Naive B cell (primary cell): ENCODE measurements around the gene THEM5. TPM values are rescaled to one million over a fixed set of nuclear protein-coding genes. Genes with fewer than 3 reads are reported as not detected.
"Not testable (repeated sequence)": the region's sequence is repeated elsewhere in the genome, so short reads cannot be mapped to it uniquely, and the experiment has no call there.

Source experiments
- ATAC-seq, 2 donors: fragments of 150-1000 bp; cut with Tn5 transposase; 2 replicates each; pipeline ENCODE4 v1.10.0; 2021; ENCODE audit warnings: low read depth in 2 of 2, mild to moderate bottlenecking in 2 of 2, moderate library complexity in 2 of 2
- DNase-seq: peaks from one replicate; pipeline ENCODE4 v3.0.0; 2022
- H3K27ac Mint-ChIP-seq, 6 donors: one replicate each; pipeline ENCODE4 v1.8.0; 2020 to 2022; ENCODE audit warnings: mild to moderate bottlenecking in 6 of 6, mixed read lengths in 6 of 6, moderate library complexity in 5 of 6, inconsistent platforms in 2 of 6
- H3K27me3 Mint-ChIP-seq, 3 donors: one replicate each; pipeline ENCODE4 v1.8.0; 2021 to 2022; ENCODE audit warnings: mixed read lengths in 3 of 3, mild to moderate bottlenecking in 1 of 3
- H3K36me3 Mint-ChIP-seq, 2 donors: one replicate each; pipeline ENCODE4 v1.8.0; 2020 to 2022; ENCODE audit warnings: mixed read lengths in 2 of 2, inconsistent platforms in 1 of 2, mild to moderate bottlenecking in 1 of 2
- H3K4me1 Mint-ChIP-seq, 3 donors: one replicate each; pipeline ENCODE4 v1.8.0; 2020 to 2022; ENCODE audit warnings: mixed read lengths in 3 of 3, inconsistent platforms in 1 of 3, mild to moderate bottlenecking in 1 of 3, moderate library complexity in 1 of 3
- H3K4me3 Mint-ChIP-seq, 8 donors: one replicate each; pipeline ENCODE4 v1.8.0; 2020 to 2022; ENCODE audit warnings: mild to moderate bottlenecking in 8 of 8, mixed read lengths in 8 of 8, moderate library complexity in 8 of 8, inconsistent platforms in 2 of 8
- H3K9me3 Mint-ChIP-seq, 7 donors: one replicate each; pipeline ENCODE4 v1.8.0; 2020 to 2022; ENCODE audit warnings: mixed read lengths in 7 of 7, mild to moderate bottlenecking in 5 of 7, inconsistent platforms in 2 of 7, moderate library complexity in 1 of 7
- polyA plus RNA-seq, 6 donors: library from polyadenylated mRNA; unstranded; fragments of 300-500 nt; fragmentation: Illumina TruSeq; gene quantifications; one replicate each; pipeline ENCODE4 v1.2.3, GENCODE V29; 2021; ENCODE audit warnings: low read depth in 6 of 6

THEM5 gene, protein sequence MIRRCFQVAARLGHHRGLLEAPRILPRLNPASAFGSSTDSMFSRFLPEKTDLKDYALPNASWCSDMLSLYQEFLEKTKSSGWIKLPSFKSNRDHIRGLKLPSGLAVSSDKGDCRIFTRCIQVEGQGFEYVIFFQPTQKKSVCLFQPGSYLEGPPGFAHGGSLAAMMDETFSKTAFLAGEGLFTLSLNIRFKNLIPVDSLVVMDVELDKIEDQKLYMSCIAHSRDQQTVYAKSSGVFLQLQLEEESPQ
- not detected for polyA plus RNA-seq

DNA sequence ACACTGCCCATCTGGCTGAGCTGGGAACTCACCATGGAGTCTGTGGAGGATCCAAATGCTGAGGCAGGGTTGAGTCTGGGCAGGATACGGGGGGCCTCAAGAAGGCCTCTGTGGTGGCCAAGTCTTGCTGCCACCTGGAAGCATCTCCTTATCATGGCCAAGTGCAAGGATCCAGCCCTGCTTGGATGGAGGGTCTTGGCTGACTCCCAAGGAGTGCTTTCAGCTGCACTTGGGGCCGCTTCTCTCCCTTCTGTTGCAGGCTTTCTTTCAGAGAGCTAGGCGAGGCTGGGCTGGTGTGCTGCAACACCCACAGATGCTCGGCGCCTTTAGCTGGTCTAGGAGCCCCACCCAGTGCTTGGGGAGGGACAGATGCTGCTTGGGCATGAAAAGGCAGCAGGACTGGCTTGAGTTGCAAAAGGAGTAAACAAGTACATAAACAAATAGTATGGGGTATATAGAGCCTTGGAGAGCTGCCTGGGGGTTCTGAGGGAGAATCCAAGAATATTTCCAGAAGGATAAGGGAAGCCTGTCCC, at the start of gene THEM5:
Gene THEM5, minus strand, starts transcription at position 302 of the 533 bp plus-strand sequence. Its CDS starts 147 bp downstream, at position 155.
- Mint-ChIP-seq H3K9me3 (no peaks in the 10 kb centered on the region), H3K27me3 (peaks cover 11 to 40% (median 32%) of the 10 kb centered on the region in 3 donors), H3K36me3 (peaks cover 0 to 3% of the 10 kb centered on the region in 2 donors), H3K4me3 (no peak within 1 kb of the TSS), H3K4me1 (peaks cover 0 to 2% (median 0%) of the 10 kb centered on the region in 3 donors), H3K27ac (peak within 1 kb of the TSS in 1 of 6 donors; percentile 67)
- ATAC-seq (no peak), DNase-seq (no peak)

DNA sequence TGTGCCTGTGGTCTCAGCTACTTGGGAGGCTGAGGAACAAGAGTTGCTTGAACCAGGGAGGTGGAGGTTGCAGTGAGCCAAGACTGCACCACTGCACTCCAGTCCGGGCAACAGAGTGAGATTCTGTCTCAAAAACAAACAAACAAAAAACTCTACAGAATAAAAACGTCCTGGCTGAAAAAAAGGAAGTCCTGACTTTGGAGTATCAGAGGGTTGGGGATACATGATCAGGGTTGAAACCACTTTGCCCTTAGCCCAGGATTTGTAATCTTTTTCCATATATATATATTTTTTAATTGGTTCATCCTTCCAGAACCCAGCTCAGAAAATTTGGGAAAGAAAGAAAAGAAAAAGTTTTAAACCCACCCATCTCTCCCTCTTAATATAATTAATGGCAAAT, 49.3 kb upstream of the THEM5 start:
- H3K27ac Mint-ChIP-seq, result peak overlapping the region in 1 of 6 donors; percentile 61
- ATAC-seq (no peak), DNase-seq (no peak)
- H3K4me1 Mint-ChIP-seq, result peaks cover 0 to 8% (median 4%) of the 10 kb centered on the region in 3 donors
- peaks cover 0 to 57% (median 31%) of the 10 kb centered on the region in 7 donors for H3K9me3 Mint-ChIP-seq
- peaks cover 20 to 44% of the 10 kb centered on the region in 2 donors for H3K36me3 Mint-ChIP-seq
- peaks cover 0 to 5% (median 0%) of the 10 kb centered on the region in 3 donors for H3K27me3 Mint-ChIP-seq
- no peak overlapping the region for H3K4me3 Mint-ChIP-seq

DNA sequence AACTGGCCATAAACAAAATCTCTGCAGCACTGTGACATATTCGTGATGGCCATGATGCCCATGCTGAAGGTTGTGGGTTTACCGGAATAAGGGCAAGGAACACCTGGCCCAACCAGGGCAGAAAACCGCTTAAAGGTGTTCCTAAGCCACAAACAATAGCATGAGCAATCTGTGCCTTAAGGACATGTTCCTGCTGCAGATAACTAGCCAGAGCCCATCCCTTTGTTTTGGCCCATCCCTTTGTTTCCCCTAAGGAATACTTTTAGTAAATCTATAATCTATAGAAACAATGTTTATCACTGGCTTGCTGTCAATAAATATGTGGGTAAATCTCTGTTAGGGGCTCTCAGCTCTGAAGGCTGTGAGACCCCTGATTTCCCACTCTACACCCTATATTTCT, 47.3 kb upstream of the THEM5 start:
- not testable (repeated sequence) for H3K27ac Mint-ChIP-seq, DNase-seq, ATAC-seq, H3K27me3 Mint-ChIP-seq, H3K4me3 Mint-ChIP-seq, H3K4me1 Mint-ChIP-seq
- H3K36me3 Mint-ChIP-seq, result peaks cover 13 to 33% of the 10 kb centered on the region in 2 donors
- H3K9me3 Mint-ChIP-seq, result peaks cover 0 to 47% (median 30%) of the 10 kb centered on the region in 7 donors

DNA sequence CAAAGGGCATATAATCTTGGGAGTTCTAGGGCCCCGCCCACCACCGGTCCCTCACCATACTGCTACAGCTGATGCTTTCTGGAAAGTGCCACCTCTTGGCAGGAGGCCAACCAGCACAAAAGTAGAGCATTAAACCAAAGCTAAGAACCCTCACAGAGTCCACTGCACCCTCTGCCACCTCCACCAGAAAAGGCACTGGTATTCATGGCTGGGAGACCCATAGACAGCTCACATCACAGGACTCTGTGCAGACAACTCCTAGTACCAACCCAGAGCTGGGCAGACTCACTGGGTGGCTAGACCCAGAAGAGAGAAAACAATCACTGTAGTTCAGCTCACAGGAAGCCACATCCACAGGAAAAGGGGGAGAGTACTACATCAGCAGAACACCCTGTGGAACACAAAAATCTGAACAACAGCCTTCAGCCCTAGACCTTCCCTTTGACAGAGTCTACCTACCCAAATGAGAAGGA, 45.0 kb upstream of the THEM5 start:
- Mint-ChIP-seq H3K4me1 (no peaks in the 10 kb centered on the region), H3K27me3 (peaks cover 0 to 5% (median 0%) of the 10 kb centered on the region in 3 donors), H3K9me3 (peaks cover 0 to 35% (median 30%) of the 10 kb centered on the region in 7 donors), H3K36me3 (peaks cover 14 to 22% of the 10 kb centered on the region in 2 donors), H3K4me3 (no peak overlapping the region), H3K27ac (peak overlapping the region in 2 of 6 donors; percentile 41 to 47)
- DNase-seq (no peak), ATAC-seq (no peak)

DNA sequence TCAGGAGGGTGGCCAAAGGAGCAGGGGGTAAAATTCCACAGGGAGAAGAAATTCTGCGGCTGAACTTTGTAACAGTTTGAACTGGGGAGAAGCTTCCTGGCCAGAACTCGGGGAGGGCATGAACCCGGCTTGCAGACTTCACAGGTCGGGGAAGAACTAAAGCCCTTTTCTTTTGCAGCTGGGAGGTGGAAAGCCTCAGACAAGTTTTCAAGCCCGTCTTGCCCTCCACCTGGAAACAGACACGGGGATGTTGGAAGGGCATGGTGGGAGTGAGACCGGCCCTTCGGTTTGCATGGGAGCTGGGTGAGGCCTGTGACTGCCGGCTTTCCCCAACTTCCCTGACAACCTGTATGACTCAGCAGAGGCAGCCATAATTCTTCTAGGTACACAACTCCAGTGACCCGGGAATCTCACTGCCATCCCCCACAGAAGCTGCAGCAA, 44.5 kb upstream of the THEM5 start:
- Mint-ChIP-seq H3K27ac (no peak overlapping the region), H3K36me3 (peaks cover 18 to 28% of the 10 kb centered on the region in 2 donors), H3K27me3 (peaks cover 0 to 5% (median 0%) of the 10 kb centered on the region in 3 donors), H3K4me1 (no peaks in the 10 kb centered on the region), H3K4me3 (peak overlapping the region in 1 of 8 donors; percentile 56), H3K9me3 (peaks cover 0 to 33% (median 30%) of the 10 kb centered on the region in 7 donors)
- DNase-seq, result no peak
- ATAC-seq, result no peak

DNA sequence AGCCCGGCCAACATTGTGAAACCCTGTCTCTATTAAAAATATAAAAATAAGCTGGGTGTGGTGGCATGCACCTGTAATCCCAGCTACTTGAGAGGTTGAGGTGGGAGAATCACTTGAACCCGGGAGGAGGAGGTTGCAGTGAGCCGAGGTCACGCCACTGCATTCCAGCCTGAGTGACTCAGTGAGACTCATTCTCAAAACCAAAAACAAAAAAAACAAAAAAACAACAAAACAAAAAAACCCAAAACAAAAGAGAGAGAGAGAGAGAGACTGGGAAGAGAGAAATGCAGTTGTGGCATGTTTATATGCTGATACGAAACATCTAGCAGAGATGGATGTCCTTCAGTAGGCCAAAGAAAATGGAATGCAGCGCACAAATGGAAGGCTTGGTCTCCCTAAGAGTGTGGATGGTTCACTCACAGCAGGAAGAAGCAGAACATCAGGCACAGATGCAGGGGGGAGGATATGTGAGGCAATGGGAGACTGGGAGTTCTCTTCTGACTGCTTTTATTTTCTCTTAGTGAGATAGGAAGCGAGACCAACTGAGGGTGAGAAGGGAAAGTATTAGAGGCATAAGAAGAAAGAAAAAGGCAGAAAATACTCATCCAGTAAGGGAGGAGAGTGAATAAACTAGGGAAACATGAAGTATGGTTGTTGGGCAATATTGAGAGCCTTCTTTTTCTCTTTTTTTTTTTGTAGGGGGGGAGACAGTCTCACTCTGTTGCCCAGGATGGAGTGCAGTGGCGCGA, 39.8 kb upstream of the THEM5 start:
- H3K36me3 Mint-ChIP-seq, result peaks cover 5 to 26% of the 10 kb centered on the region in 2 donors
- no peaks in the 10 kb centered on the region for H3K9me3 Mint-ChIP-seq
- no peaks in the 10 kb centered on the region for H3K27me3 Mint-ChIP-seq
- ATAC-seq (no peak), DNase-seq (no peak)
- H3K4me3 Mint-ChIP-seq, result no peak overlapping the region
- H3K27ac Mint-ChIP-seq, result no peak overlapping the region
- H3K4me1 Mint-ChIP-seq, result no peaks in the 10 kb centered on the region

DNA sequence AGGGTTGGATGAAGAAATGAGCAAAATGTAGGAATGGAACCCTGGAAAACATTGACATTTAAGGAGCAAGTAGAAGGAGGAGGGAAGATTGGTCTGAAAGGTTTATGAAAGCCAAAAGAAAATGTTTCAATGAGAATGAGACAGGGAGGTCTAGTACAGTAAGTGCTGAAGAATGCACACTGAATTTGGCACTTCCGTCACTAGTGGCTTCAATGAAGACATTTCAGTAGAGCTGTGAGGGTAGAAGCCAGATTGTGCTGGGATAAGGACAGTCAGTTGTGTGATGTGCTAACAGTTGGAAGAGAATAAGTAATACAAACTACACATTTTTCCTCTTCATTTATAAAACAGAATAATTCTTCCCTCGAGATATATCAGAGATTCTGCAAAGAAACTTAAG, 38.7 kb upstream of the THEM5 start:
- H3K27me3 Mint-ChIP-seq, result no peaks in the 10 kb centered on the region
- H3K36me3 Mint-ChIP-seq, result peaks cover 9 to 26% of the 10 kb centered on the region in 2 donors
- no peak overlapping the region for H3K27ac Mint-ChIP-seq
- no peaks in the 10 kb centered on the region for H3K4me1 Mint-ChIP-seq
- H3K9me3 Mint-ChIP-seq, result no peaks in the 10 kb centered on the region
- no peak for DNase-seq
- peak overlapping the region in 1 of 8 donors; percentile 11 for H3K4me3 Mint-ChIP-seq
- no peak for ATAC-seq

DNA sequence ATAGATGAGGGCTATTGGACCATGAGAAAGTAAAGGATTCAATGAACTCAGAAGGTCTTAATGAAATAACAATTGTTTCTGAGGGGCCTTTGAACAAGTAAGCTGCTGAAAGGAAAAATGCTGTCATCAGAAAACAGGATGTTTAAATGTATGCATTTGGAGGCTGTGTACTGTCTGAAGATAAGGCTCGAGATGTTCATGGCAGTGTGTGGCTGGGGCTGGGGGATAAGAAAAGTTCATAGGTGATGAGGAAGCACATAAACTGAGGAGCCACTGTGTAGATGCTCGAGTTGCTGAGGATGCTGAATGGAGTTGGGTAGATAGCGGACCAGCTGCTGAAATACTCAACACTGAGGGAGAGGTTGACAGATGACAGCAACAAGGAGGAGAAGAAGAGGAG, 38.0 kb upstream of the THEM5 start:
- DNase-seq (no peak), ATAC-seq (no peak)
- H3K27me3 Mint-ChIP-seq, result no peaks in the 10 kb centered on the region
- H3K9me3 Mint-ChIP-seq, result no peaks in the 10 kb centered on the region
- no peaks in the 10 kb centered on the region for H3K4me1 Mint-ChIP-seq
- H3K27ac Mint-ChIP-seq, result no peak overlapping the region
- peaks cover 9 to 26% of the 10 kb centered on the region in 2 donors for H3K36me3 Mint-ChIP-seq
- H3K4me3 Mint-ChIP-seq, result no peak overlapping the region

DNA sequence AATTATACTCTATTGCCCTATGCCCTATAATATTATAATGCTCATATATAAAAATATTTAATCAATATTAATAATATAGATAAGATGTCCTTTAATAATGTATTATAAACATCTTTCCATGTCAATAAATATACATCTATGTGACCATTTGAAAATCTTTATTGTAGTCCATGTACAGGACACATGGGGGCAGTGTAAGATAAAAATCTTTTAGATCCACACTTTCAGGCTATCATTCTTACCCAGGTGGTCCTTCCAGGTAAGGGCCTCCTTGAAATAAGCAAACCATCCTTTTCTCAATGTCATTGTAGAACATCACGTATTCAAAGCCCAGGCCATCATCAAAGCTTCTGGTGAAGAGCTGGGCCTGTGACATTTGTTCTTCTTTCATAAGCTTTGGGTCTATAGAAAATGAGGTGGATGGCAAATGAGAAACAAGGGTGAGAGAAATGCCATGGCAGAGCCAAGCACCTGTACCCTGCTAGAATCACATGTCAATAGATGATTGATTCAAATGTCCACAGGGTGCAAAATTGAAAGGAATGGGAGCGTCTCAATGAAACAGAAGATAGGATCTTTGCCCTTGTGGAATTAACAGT, 35.6 kb upstream of the THEM5 start:
- no peak overlapping the region for H3K4me3 Mint-ChIP-seq
- DNase-seq, result peak; percentile 12
- peaks cover 0 to 10% (median 4%) of the 10 kb centered on the region in 3 donors for H3K4me1 Mint-ChIP-seq
- ATAC-seq, result no peak
- H3K27ac Mint-ChIP-seq, result no peak overlapping the region
- H3K9me3 Mint-ChIP-seq, result no peaks in the 10 kb centered on the region
- H3K27me3 Mint-ChIP-seq, result no peaks in the 10 kb centered on the region
- H3K36me3 Mint-ChIP-seq, result peaks cover 9 to 26% of the 10 kb centered on the region in 2 donors

DNA sequence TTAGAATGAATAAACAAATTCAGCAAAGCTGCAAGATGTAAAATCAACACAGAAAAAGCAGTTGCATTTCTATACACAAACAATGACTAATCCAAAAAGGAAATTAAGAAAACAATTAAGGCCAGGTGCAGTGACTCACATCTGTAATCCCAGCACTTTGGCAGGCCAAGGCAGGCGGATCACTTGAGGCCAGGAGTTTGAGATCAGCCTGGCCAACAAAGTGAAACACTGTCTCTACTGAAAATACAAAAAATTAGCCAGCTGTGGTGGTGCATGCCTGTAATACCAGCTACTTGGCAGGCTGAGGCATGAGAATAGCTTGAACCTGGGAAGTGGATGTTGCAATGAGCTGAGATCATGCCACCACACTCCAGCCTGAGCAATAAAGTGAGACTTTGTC, 33.5 kb upstream of the THEM5 start:
- peak overlapping the region in 1 of 6 donors; percentile 84 for H3K27ac Mint-ChIP-seq
- ATAC-seq, result no peak
- H3K36me3 Mint-ChIP-seq, result peaks cover 4 to 13% of the 10 kb centered on the region in 2 donors

DNA sequence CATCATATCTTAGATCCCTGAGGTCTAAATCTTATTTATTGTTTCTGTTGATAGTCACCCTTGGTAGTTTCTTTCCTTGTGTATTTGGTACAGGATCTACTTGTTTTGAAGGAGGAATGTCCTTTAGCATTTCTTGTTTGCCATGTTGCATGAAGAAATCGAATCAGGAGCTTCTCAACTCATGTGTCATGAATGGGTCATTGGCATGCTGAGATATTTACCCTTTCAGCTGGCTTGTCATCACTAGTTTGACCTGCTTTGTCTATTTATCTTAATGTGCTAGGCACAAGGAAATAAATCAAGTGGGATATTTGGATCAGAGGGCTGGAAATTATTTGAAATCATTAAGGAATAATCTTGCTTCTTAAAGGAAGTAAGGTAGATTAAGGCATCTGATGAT, 32.0 kb upstream of the THEM5 start:
- no peak for DNase-seq
- peaks cover 0 to 2% (median 0%) of the 10 kb centered on the region in 7 donors for H3K9me3 Mint-ChIP-seq
- peak overlapping the region in 1 of 6 donors; percentile 15 for H3K27ac Mint-ChIP-seq
- no peaks in the 10 kb centered on the region for H3K27me3 Mint-ChIP-seq
- H3K4me3 Mint-ChIP-seq, result peak overlapping the region in 1 of 8 donors; percentile 61
- peaks cover 0 to 4% of the 10 kb centered on the region in 2 donors for H3K36me3 Mint-ChIP-seq
- ATAC-seq, result no peak
- peaks cover 0 to 13% (median 4%) of the 10 kb centered on the region in 3 donors for H3K4me1 Mint-ChIP-seq

More for the DNA sequence above, 33.5 kb upstream of the THEM5 start:
- DNase-seq, result no peak
- Mint-ChIP-seq H3K4me3 (no peak overlapping the region), H3K27me3 (no peaks in the 10 kb centered on the region), H3K9me3 (peaks cover 0 to 2% (median 0%) of the 10 kb centered on the region in 7 donors), H3K4me1 (peaks cover 0 to 13% (median 4%) of the 10 kb centered on the region in 3 donors)

DNA sequence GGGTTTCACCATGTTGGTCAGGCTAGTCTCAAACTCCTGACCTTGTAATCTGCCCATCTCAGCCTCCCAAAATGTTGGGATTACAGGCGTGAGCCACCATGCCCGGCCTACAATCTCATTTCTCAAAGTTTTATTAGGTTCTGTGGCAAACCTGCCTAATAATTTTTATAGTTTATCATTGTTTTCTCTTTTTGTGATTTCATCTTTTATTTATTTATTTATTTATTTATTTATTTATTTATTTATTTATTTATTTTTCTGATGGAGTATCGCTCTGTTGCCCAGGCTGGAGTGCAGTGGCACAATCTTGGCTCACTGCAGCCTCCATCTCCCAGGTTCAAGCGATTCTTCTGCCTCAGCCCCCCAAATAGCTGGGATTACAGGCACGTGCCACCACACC, 31.4 kb upstream of the THEM5 start:
- ATAC-seq, H3K27me3 Mint-ChIP-seq, H3K36me3 Mint-ChIP-seq, DNase-seq, H3K9me3 Mint-ChIP-seq: not testable (repeated sequence)
- Mint-ChIP-seq H3K4me3 (peak overlapping the region in 2 of 8 donors; percentile 37 to 74), H3K27ac (peak overlapping the region in 1 of 6 donors; percentile 47), H3K4me1 (peaks cover 0 to 13% (median 4%) of the 10 kb centered on the region in 3 donors)

DNA sequence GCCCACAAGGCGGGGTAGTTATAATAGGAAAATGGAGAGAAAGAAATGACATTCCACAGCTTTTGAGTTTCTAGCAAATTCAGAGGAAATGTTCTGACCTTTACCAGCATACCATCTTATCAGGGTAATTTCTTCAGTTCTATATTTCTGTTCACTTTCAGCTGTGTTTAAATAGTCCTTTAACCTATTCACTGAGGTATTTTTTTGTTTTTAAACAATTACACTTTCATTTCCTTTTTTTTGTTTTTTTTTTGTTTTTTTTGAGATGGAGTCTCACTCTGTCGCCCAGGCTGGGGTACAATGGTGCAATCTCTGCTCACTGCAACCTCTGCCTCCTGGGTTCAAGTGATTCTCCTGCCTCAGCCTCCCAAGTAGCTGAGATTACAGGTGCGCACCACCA, 30.9 kb upstream of the THEM5 start:
- H3K36me3 Mint-ChIP-seq, DNase-seq, H3K9me3 Mint-ChIP-seq, H3K27me3 Mint-ChIP-seq: not testable (repeated sequence)
- Mint-ChIP-seq H3K4me3 (peak overlapping the region in 3 of 8 donors; percentile 20 to 74 (median 37)), H3K4me1 (peaks cover 0 to 13% (median 4%) of the 10 kb centered on the region in 3 donors), H3K27ac (peak overlapping the region in 1 of 6 donors; percentile 32)
- ATAC-seq, result peak; percentile 41 to 58
